GM12878 (cell line): ENCODE measurements around the gene TPCN2. TPM values are rescaled to one million over a fixed set of nuclear protein-coding genes. Genes with fewer than 3 reads are reported as not detected.

Source experiments
- ATAC-seq: fragments of 200-7000 bp; cut with Tn5 transposase; 3 replicates; pipeline ENCODE4 v1.9.1; 2020; ENCODE audit warnings: mild to moderate bottlenecking, moderate library complexity
- BruUV-seq: library from RNA; stranded (reverse); fragments of 400-500 nt; replicated peaks from 2 replicates; lab custom pipeline; 2021; lab: Mats Ljungman, UMichigan
- CTCF ChIA-PET: fragments of 300-600 bp; sonication (Branson Sonifier 250); formaldehyde crosslinking; extraction: SDS; loops from one replicate; lab custom pipeline; 2021; ENCODE audit warnings: inconsistent platforms; lab: Yijun Ruan, JAX
- POLR2A ChIA-PET: fragments of 350-600 bp; formaldehyde crosslinking; extraction: SDS; loops from one replicate; lab custom pipeline; 2021; ENCODE audit warnings: inconsistent platforms; lab: Charles Lee
- RAD21 ChIA-PET: fragments of 300-600 bp; sonication (Branson Sonifier 250); formaldehyde crosslinking; loops from one replicate; lab custom pipeline; 2023; ENCODE audit warnings: antibody characterized with exemption; ENCODE audit not compliant: unreplicated experiment; lab: Charles Lee
- SMC1A ChIA-PET: fragments of 300-600 bp; sonication (Branson Sonifier 250); formaldehyde crosslinking; loops from one replicate; lab custom pipeline; 2023; ENCODE audit not compliant: unreplicated experiment, uncharacterized antibody; lab: Charles Lee
- DNase-seq: peaks from one replicate; pipeline ENCODE4 v3.0.0-alpha.2; 2011; ENCODE audit warnings: low read depth, low spot score
- FAIRE-seq: peaks from 3 replicates; lab custom pipeline; 2011; peaks lifted over from hg19 to GRCh38; lab: Jason Lieb, UNC
- H2AFZ ChIP-seq: 2 replicates; pipeline ENCODE4 v1.6.0; 2011; ENCODE audit warnings: low read depth, low read length, control low read depth; ENCODE audit not compliant: control insufficient read depth
- H3K27ac ChIP-seq: 2 replicates; pipeline ENCODE4 v1.5.1; 2011; ENCODE audit warnings: control low read depth; ENCODE audit not compliant: control insufficient read depth, insufficient read depth
- H3K27me3 ChIP-seq, 2 experiments: replicated peaks in 1 of 2; 2 replicates each; pipeline versions ENCODE4 v1.6.0 to v1.6.1; 2011; ENCODE audit warnings: low read length in 1 of 2; ENCODE audit not compliant: control insufficient read depth in 2 of 2, insufficient read depth in 2 of 2
- H3K36me3 ChIP-seq, 2 experiments: 2 replicates each; pipeline ENCODE4 v1.5.1; 2011; ENCODE audit warnings: low read length in 1 of 2; ENCODE audit not compliant: control insufficient read depth in 2 of 2, insufficient read depth in 2 of 2
- H3K4me1 ChIP-seq: 2 replicates; pipeline ENCODE4 v1.6.1; 2011; ENCODE audit warnings: mild to moderate bottlenecking, low read length, moderate library complexity, mixed read lengths; ENCODE audit not compliant: control insufficient read depth, insufficient read depth
- H3K4me2 ChIP-seq: 2 replicates; pipeline ENCODE4 v1.6.0; 2011; ENCODE audit warnings: control low read depth; ENCODE audit not compliant: control insufficient read depth, insufficient read depth
- H3K4me3 ChIP-seq: fragments of 200-600 bp; sonication (generic); 2 replicates; pipeline ENCODE4 v1.5.1; 2016
- H3K79me2 ChIP-seq: 2 replicates; pipeline ENCODE4 v1.6.0; 2011; ENCODE audit warnings: low read length; ENCODE audit not compliant: control insufficient read depth, insufficient read depth
- H3K9ac ChIP-seq: 2 replicates; pipeline ENCODE4 v1.8.0; 2011; ENCODE audit warnings: low read length, control low read depth, mixed read lengths; ENCODE audit not compliant: control insufficient read depth, insufficient read depth
- H3K9me3 ChIP-seq: replicated peaks from 3 replicates; pipeline ENCODE4 v1.5.1; 2011; ENCODE audit warnings: mild to moderate bottlenecking, low read length; ENCODE audit not compliant: control insufficient read depth, insufficient read depth
- H4K20me1 ChIP-seq: 2 replicates; pipeline ENCODE4 v1.6.0; 2011; ENCODE audit not compliant: control insufficient read depth, insufficient read depth
- ATF2 ChIP-seq: IDR thresholded peaks from 2 replicates; pipeline ENCODE4 v1.6.1; 2012; ENCODE audit warnings: low read length, inconsistent platforms
- CTCF ChIP-seq, 3 experiments: IDR thresholded peaks in 2 of 3; conservative IDR thresholded peaks in 1 of 3; 2 replicates each; pipeline ENCODE4 v1.5.1; 2011; ENCODE audit warnings: low read depth in 3 of 3, low read length in 3 of 3, mild to moderate bottlenecking in 3 of 3, control low read depth in 2 of 3, moderate library complexity in 2 of 3, inconsistent platforms in 1 of 3, mixed read lengths in 1 of 3; ENCODE audit not compliant: control insufficient read depth in 2 of 3, insufficient read depth in 1 of 3; ENCODE audit errors: extremely low read depth in 1 of 3
- GATAD2B ChIP-seq: fragments of 450-650 bp; conservative IDR thresholded peaks from 2 replicates; pipeline ENCODE4 v1.6.1; 2017; ENCODE audit warnings: low read depth, mild to moderate bottlenecking, moderate library complexity
- ZBTB11 ChIP-seq: fragments of 450-650 bp; formaldehyde crosslinking; IDR thresholded peaks from 2 replicates; pipeline ENCODE4 v1.5.0; 2022; ENCODE audit warnings: mild to moderate bottlenecking, missing genetic modification characterization
- WGBS: methylation state at CpG from one replicate; pipeline ENCODE4 v1.1.6; 2016; ENCODE audit warnings: low lambda C conversion rate; ENCODE audit not compliant: insufficient replicate concordance, insufficient coverage; ENCODE audit errors: missing lambda C conversion rate; 5-methylcytosine and 5-hydroxymethylcytosine counted together
- in situ Hi-C: fragments of 300-500 bp; cut with MboI; formaldehyde crosslinking; loops from 9 replicates; pipeline ENCODE4 v1.14.3; 2018; ENCODE audit warnings: mixed read lengths
- intact Hi-C: fragments of 100-400 bp; cut with micrococcal nuclease; formaldehyde crosslinking; loops from one replicate; pipeline ENCODE4 v1.14.2; 2022; ENCODE audit not compliant: unreplicated experiment
- polyA plus RNA-seq, 11 experiments: library from polyadenylated mRNA; depleted of rRNA in 4 of 11; unstranded in 6 of 11; stranded (reverse) in 5 of 11; fragments of >200 nt; fragmentation: Nextera tagmentation in 4 of 11; fragmentation: Illumina TruSeq in 1 of 11; extraction: Ambion mirVana in 4 of 11; extraction: Trizol in 1 of 11; gene quantifications; 1 replicate in 1 of 11; 2 replicates in 10 of 11; pipeline versions ENCODE4 v1.2.1 to v1.2.3, GENCODE V29; 2011 to 2016; ENCODE audit warnings: inconsistent platforms in 2 of 11, missing spikeins in 2 of 11, low read depth in 1 of 11
- total RNA-seq, 4 experiments: library from RNA; depleted of rRNA in 3 of 4; stranded (reverse); fragments of >200 nt in 3 of 4; fragmentation: Illumina TruSeq in 1 of 4; extraction: Trizol in 1 of 4; gene quantifications; 2 replicates each; pipeline versions ENCODE4 v1.2.1 to v1.2.3, GENCODE V29; 2013 to 2021

The TPCN2 gene
- total and polyA plus RNA-seq, 10 of the 15 experiments (the other 5 are each of a cell fraction or from before 2014, with no cell fraction given): 1.7 to 18.4 (median 8.4) TPM

DNA sequence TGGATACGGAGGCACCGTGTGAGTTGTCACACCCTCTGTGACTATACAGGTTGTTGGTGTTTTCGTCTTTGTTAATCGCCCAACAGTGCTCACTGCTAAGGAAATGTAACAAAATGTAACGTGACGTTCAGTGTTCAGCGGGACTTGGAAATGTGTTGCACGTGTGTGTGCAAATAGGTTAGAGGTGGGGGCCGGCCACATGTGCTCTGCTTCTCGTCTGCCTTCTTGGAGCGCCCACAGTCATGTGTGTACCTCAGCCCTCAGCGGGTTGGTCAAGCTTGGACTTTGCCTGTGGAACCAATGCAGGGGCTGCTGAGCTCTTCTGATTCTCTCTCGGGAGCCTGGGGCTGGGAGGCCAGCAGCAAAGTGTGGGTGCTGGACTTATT, 99.6 kb downstream of the TPCN2 start:
- 90% methylated on average over 13 of the region's 13 CpGs for WGBS
- TF ChIP-seq GATAD2B: no peak
- TF ChIP-seq ZBTB11 (CRISPR knock-in tag): no peak
- Histone ChIP-seq H3K4me1 (peaks cover 6% of the 10 kb centered on the region), H3K4me2 (no peak overlapping the region), H2AFZ (no peak overlapping the region), H3K9ac (no peak overlapping the region), H3K79me2 (no peaks in the 10 kb centered on the region), H3K9me3 (peaks cover 19% of the 10 kb centered on the region; the same call in 2 of the 3 replicates), H3K4me3 (no peak overlapping the region), H3K36me3 (no peaks in the 10 kb centered on the region), H3K27ac (no peak overlapping the region), H4K20me1 (no peaks in the 10 kb centered on the region), H3K27me3 (no peaks in the 10 kb centered on the region)
- no TSS peak for BruUV-seq
- intact Hi-C loops (no loop called here), in situ Hi-C loops (no loop called here)
- ChIA-PET CTCF (no interaction called here), RAD21 (interaction anchor here (1.0 kb wide), 1 partner anchor 63 kb away, joined by 3 read pairs; no protein-coding TSS in a partner anchor), POLR2A (no interaction called here), SMC1A (no interaction called here)
- DNase-seq (no peak), ATAC-seq (no peak), FAIRE-seq (no peak)

DNA sequence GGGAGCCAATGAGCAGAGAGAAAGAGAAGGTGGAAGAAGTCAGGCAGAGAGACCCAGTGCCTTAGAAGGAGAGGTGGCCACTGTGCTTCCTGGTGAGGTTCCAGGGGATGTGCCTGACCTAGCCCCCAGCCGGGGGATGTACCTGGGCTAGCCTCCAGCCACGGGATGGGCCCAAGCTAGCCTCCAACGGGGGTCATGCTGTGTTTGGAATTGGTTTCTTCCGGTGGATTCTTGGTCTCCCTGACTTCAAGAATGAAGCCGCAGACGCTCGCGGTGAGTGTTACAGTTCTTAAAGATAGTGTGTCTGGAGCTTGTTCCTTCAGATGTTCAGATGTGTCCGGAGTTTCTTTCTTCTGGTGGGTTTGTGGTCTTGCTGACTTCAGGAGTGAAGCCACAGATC, 100.1 kb downstream of the TPCN2 start:
- Histone ChIP-seq H3K4me1 (peaks cover 10% of the 10 kb centered on the region), H3K79me2 (no peaks in the 10 kb centered on the region), H3K4me3 (no peak overlapping the region), H3K36me3 (no peaks in the 10 kb centered on the region), H3K4me2 (no peak overlapping the region), H3K9ac (no peak overlapping the region), H3K9me3 (peaks cover 19% of the 10 kb centered on the region; the same call in 2 of the 3 replicates), H3K27ac (no peak overlapping the region), H3K27me3 (no peaks in the 10 kb centered on the region), H2AFZ (no peak overlapping the region), H4K20me1 (no peaks in the 10 kb centered on the region)
- ChIA-PET RAD21 (interaction anchor here (1.0 to 1.1 kb wide), 2 partner anchors 62 to 148 kb away, joined by 3 read pairs; no protein-coding TSS in a partner anchor), CTCF (no interaction called here), POLR2A (no interaction called here), SMC1A (no interaction called here)
- WGBS: 72% methylated on average over 9 of the region's 9 CpGs
- no TSS peak for BruUV-seq
- intact Hi-C loops: no loop called here
- no peak for ATAC-seq
- TF ChIP-seq ATF2 (no peak), CTCF (IDR thresholded peaks at IDR 0.05 in 2 of 3, conservative IDR thresholded peaks at IDR 0.05 in 1 of 3; ENCODE audit: control insufficient read depth in 2 of 3, extremely low read depth in 1 of 3, insufficient read depth in 1 of 3, low read depth in 3 of 3, low read length in 3 of 3) (no peak)
- in situ Hi-C loops: no loop called here
- no peak for FAIRE-seq
- DNase-seq: no peak
